ENCODE results near the gene TXNDC8. TPM values are rescaled to one million over a fixed set of nuclear protein-coding genes. Genes with fewer than 3 reads are reported as not detected.

Gene TXNDC8
- total RNA-seq, 1 donor: not detected

DNA sequence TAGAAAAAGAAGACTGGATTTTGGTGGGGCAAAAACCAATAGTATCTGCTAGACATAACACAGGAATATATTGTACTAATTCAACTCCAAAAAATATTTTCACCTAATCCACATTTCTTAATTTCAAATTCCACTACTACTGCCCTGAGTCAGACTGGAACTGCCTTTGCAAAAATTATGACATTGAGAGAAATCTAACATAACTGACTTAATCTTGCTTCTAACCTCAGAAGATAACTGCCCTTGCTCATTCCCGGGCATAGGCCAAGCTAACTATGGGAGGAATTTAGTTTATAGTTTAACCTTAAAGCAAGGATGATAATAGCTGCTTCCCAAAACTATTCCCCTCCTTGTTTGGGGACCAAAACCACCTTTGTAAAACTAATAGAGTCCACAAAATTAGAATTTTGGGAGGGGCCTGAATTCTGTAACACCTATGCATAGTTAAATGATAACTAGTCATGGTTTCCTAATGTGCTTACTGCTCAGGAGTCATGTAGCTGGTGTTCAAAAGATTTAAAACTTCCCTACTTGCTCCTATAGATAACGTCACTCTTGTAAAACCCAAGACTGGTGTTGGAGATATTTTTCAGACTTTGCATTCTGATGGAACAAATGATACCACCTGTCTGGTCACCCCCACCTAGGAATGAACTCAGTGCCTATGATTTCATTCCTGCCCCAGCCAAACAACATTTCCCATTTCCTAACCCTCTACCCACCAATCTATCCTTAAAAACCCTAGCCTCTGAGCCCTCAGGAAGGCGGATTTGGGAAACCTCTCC, 67.3 kb downstream of the TXNDC8 start:
- TF ChIP-seq, protein P1, sequence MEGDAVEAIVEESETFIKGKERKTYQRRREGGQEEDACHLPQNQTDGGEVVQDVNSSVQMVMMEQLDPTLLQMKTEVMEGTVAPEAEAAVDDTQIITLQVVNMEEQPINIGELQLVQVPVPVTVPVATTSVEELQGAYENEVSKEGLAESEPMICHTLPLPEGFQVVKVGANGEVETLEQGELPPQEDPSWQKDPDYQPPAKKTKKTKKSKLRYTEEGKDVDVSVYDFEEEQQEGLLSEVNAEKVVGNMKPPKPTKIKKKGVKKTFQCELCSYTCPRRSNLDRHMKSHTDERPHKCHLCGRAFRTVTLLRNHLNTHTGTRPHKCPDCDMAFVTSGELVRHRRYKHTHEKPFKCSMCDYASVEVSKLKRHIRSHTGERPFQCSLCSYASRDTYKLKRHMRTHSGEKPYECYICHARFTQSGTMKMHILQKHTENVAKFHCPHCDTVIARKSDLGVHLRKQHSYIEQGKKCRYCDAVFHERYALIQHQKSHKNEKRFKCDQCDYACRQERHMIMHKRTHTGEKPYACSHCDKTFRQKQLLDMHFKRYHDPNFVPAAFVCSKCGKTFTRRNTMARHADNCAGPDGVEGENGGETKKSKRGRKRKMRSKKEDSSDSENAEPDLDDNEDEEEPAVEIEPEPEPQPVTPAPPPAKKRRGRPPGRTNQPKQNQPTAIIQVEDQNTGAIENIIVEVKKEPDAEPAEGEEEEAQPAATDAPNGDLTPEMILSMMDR (IDR thresholded peaks at IDR 0.05; ENCODE audit: insufficient read depth, low read depth, low read length): no peak
- no peak overlapping the region for H3K4me3 ChIP-seq (ENCODE audit: low read depth, low read length)
- no peak for DNase-seq (ENCODE audit: low read depth)

DNA sequence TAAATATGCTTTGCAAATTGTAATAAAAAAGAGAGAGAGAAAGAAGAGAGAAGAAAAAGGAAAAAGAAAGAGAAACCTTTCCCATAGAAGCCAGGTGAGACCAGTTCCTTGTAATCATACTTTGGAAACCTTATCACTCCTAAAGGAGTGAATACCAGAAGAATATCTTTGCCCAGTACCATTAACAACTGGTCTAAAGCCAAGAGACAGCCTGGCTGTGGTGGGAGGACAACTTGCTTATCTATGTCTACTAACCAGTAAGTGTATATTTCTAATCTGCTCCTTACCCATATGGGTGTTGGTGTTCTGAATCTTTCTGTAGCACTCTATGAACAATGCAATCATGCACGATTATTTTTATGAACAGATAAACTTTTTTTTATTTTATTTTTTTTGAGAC, 70.9 kb downstream of the TXNDC8 start:
- DNase-seq (ENCODE audit: low read depth): no peak
- H3K4me3 ChIP-seq (ENCODE audit: low read depth, low read length): no peak overlapping the region
- TF ChIP-seq, protein P1 (IDR thresholded peaks at IDR 0.05; ENCODE audit: insufficient read depth, low read depth, low read length): no peak

DNA sequence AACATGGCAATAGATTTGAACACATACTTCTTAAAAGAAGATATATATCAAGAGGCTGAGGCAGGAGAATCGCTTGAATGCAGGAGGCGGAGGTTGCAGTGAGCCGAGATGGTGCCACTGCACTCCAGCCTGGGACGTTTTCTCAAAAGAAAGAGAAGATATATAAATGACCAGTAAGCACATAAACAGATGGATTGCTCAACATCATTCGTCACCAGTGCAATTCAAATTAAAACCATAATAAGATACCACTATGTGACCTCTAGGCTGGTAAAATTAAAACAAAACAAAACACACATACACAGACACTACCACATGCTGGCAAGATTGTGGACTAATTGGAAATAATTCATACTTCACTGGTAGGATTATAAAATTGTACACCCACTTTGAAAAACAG, 76.0 kb downstream of the TXNDC8 start:
- DNase-seq (ENCODE audit: low read depth): peak; percentile 79
- TF ChIP-seq, protein P1 (IDR thresholded peaks at IDR 0.05; ENCODE audit: insufficient read depth, low read depth, low read length): no peak
- no peak overlapping the region for H3K4me3 ChIP-seq (ENCODE audit: low read depth, low read length)

DNA sequence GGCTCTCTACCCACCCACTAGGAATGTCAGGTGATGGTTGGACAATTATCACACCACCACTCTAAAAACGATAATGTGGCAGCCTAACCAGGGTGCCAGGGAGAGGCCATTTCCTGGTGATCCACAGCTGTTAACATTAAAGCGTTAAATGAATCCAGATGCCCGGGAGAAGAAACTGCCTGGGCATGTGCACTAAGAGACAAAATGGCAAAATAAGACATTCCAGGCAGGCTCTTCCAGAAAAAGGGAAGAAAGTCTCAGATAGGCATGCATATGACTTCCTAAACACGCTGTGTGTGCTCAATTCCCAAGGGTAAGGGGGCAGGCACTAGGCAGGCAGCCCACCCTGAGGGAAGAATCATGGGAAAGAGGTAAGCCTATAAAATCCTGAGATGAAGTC, 76.8 kb downstream of the TXNDC8 start:
- no peak for DNase-seq (ENCODE audit: low read depth)
- no peak overlapping the region for H3K4me3 ChIP-seq (ENCODE audit: low read depth, low read length)

DNA sequence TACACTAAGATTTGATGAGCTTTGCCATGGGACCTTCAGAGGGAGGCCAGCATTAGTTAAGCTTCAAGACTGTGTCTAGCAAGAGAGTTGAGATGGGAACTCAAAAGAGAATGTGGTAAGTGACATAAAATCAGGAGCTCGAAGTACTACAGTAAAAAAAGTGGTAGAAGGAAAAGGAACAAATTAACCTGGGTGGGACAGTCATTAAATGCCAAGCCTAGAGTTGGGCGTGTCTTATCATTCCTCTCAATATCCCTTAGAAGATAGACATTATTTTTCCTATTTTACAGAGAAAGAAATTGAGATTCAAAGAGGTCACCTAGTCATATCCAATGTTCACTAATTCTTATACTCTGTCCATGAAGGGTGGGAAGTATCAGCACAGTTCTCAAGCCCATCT, 78.1 kb downstream of the TXNDC8 start:
- TF ChIP-seq, protein P1 (IDR thresholded peaks at IDR 0.05; ENCODE audit: insufficient read depth, low read depth, low read length): no peak
- H3K4me3 ChIP-seq (ENCODE audit: low read depth, low read length): no peak overlapping the region
- DNase-seq (ENCODE audit: low read depth): no peak

More for the DNA sequence above, 76.8 kb downstream of the TXNDC8 start:
- TF ChIP-seq, protein P1 (IDR thresholded peaks at IDR 0.05; ENCODE audit: insufficient read depth, low read depth, low read length): no peak

DNA sequence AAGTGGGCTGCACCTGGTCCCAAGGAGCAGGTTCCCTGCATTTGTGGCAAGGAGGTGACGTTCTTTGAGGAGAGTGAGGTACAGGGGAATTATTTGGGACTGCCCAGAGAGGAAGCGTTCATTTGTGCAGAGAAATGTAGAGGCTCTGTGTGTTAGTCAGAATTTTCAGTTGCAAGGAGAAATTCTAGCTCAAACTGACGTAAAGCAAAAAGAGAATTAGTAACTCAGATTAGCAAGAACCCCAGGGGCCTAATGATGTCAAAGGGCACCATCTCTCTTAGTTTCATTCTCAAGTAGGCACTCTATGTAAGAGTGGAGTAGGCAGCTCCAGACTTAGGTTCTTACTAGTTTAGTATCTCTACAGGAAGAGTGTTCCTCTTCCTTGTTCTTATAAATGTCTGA, 79.0 kb downstream of the TXNDC8 start:
- no peak for DNase-seq (ENCODE audit: low read depth)
- TF ChIP-seq, protein P1 (IDR thresholded peaks at IDR 0.05; ENCODE audit: insufficient read depth, low read depth, low read length): no peak
- no peak overlapping the region for H3K4me3 ChIP-seq (ENCODE audit: low read depth, low read length)

DNA sequence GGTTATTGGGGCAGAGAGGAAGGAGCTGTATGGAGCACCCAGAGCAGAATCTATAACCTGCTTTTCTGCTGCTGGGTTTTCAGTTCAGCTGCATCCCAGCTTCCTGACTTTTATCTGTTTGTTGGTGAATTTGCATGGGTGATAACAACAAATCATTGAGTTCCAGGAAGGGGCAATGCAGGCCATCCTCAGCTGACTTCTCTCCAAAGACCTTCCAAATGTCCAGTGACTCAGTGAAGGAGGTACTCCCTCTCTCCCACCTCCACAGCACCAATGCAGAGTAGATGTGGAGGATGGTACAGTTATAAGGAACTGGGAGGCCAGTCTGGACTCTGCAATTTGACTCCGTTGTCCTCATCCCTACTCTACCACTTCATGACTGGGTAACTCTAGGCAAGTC, 79.7 kb downstream of the TXNDC8 start:
- TF ChIP-seq, protein P1 (IDR thresholded peaks at IDR 0.05; ENCODE audit: insufficient read depth, low read depth, low read length): no peak
- H3K4me3 ChIP-seq (ENCODE audit: low read depth, low read length): no peak overlapping the region
- DNase-seq (ENCODE audit: low read depth): no peak

Data from fibroblast of villous mesenchyme (primary cell).